ENCODE data around the gene CDC42BPG.

DNA sequence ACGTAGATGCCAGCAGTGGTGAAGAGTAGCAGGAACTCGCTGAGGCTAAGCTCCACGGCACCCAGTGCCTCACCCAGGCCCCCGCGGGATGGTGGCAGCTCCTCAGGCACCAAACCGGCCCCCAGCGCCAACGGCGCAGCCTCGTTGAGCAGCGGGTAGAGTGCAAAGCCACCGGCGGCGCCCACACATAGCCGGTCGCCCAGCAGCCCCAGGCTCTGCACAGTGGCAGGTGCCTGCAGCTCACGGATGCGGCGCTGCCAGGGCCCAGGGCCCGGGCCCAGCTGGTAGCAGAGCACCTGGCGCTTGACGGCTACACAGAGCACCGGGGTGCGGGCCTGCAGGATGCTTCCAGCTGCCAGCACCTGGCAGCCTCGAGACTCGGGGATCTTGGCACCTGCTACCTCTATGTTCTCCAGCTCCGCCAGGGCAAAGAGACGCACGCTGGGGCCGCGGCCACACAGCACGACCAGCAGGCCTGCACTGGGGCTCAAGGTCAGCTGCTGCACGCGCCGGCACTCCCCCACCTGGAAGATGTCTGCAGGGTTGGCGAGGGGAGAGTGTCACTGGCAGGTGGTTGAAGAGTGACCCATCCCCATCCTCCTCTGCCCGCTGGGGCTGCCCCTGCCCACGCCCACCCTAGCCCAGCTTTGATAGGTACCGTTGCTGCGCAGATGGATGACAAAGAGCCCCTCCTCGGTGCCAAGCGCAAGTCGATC is 14.8 kb downstream of the CDC42BPG start:
- TF ChIP-seq CTCF (conservative IDR thresholded peaks at IDR 0.05 in 1 of 2, IDR thresholded peaks at IDR 0.05 in 1 of 2; ENCODE audit: low read depth in 1 of 2, low read length in 2 of 2): no peak
- TF ChIP-seq EZH2 (IDR thresholded peaks at IDR 0.05; ENCODE audit: low read length, missing control alignments): no peak
